PFSK-1 (cell line): ENCODE results near the gene KLC4.

ENCODE experiments used
- FOXP2 ChIP-seq: optimal IDR thresholded peaks from 2 replicates; pipeline ENCODE3; 2011; ENCODE audit warnings: borderline replicate concordance, control low read depth, inconsistent platforms; ENCODE audit not compliant: insufficient read depth; ENCODE audit errors: extremely low read length, extremely low read depth
- POLR2AphosphoS5 ChIP-seq: IDR thresholded peaks from 2 replicates; pipeline ENCODE4 v1.6.1; 2012; ENCODE audit warnings: low read depth, mild to moderate bottlenecking, control low read depth, low read length, moderate library complexity
- SIN3A ChIP-seq: IDR thresholded peaks from 2 replicates; pipeline ENCODE4 v1.6.1; 2012; ENCODE audit warnings: mild to moderate bottlenecking, low read length, moderate library complexity, borderline replicate concordance; ENCODE audit not compliant: insufficient read depth
- TAF1 ChIP-seq: IDR thresholded peaks from 2 replicates; pipeline ENCODE4 v1.6.1; 2012; ENCODE audit warnings: low read length, control low read depth, borderline replicate concordance; ENCODE audit not compliant: insufficient read depth
- TF ChIP-seq, protein P1 (sequence below), 2 experiments: IDR thresholded peaks; 2 replicates each; pipeline versions ENCODE4 v1.6.1 to v1.8.0; 2011 to 2012; ENCODE audit warnings: low read depth in 2 of 2, low read length in 2 of 2, control low read depth in 1 of 2, inconsistent platforms in 1 of 2, mild to moderate bottlenecking in 1 of 2, moderate library complexity in 1 of 2; ENCODE audit not compliant: insufficient read depth in 1 of 2

Gene KLC4

GRCh38 chr6:43077981-43078511, 18.6 kb downstream of the KLC4 start:
- TF ChIP-seq POLR2AphosphoS5: no peak
- TF ChIP-seq FOXP2: no peak
- TF ChIP-seq SIN3A: no peak
- TF ChIP-seq, protein P1, sequence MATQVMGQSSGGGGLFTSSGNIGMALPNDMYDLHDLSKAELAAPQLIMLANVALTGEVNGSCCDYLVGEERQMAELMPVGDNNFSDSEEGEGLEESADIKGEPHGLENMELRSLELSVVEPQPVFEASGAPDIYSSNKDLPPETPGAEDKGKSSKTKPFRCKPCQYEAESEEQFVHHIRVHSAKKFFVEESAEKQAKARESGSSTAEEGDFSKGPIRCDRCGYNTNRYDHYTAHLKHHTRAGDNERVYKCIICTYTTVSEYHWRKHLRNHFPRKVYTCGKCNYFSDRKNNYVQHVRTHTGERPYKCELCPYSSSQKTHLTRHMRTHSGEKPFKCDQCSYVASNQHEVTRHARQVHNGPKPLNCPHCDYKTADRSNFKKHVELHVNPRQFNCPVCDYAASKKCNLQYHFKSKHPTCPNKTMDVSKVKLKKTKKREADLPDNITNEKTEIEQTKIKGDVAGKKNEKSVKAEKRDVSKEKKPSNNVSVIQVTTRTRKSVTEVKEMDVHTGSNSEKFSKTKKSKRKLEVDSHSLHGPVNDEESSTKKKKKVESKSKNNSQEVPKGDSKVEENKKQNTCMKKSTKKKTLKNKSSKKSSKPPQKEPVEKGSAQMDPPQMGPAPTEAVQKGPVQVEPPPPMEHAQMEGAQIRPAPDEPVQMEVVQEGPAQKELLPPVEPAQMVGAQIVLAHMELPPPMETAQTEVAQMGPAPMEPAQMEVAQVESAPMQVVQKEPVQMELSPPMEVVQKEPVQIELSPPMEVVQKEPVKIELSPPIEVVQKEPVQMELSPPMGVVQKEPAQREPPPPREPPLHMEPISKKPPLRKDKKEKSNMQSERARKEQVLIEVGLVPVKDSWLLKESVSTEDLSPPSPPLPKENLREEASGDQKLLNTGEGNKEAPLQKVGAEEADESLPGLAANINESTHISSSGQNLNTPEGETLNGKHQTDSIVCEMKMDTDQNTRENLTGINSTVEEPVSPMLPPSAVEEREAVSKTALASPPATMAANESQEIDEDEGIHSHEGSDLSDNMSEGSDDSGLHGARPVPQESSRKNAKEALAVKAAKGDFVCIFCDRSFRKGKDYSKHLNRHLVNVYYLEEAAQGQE (IDR thresholded peaks at IDR 0.05; ENCODE audit: insufficient read depth in 1 of 2, low read depth in 2 of 2, low read length in 2 of 2): no peak
- TF ChIP-seq TAF1: no peak

DNA sequence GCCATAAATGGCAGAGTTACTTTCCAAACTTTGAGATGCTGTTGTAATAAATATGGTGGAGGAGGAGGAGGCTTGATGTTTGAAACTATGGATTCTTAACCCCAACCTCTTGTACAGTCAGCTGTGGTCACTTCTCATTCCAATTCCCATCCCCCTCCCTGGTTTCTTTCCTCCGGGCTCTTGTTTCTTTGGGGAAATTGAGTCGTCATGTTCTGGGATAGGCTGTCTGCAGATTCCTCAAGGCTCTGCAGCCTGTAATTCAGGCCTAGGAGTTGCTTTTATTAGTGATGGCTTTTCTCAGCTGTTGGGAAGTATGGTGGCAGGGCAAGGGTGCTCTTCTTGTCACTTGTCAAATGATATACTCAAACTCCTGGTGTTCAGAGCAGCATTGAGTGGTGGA, 19.3 kb downstream of the KLC4 start:
- TF ChIP-seq SIN3A (no peak), TAF1 (no peak), POLR2AphosphoS5 (no peak), FOXP2 (no peak)

DNA sequence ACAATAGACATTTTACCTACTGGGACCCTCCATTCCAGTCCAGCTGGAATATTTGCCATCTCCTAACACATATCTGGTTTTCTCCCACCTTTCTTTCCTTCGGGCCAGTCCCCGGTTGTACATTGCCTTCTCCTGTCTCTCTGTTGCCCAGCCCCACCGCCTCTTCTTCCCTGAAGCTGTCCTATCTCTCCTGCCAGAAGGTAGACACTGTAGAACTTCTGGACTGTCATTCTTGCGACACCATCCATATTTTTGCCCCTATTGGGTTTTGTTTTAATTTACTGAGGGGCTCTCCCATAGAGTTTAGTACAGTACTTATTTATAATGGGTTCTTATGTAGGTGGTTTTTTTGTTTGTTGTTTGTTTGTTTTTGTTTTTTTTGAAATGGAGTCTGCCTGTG, 21.6 kb downstream of the KLC4 start:
- no peak for TF ChIP-seq POLR2AphosphoS5
- TF ChIP-seq TAF1: no peak
- TF ChIP-seq, protein P1 (IDR thresholded peaks at IDR 0.05; ENCODE audit: insufficient read depth in 1 of 2, low read depth in 2 of 2, low read length in 2 of 2): no peak
- TF ChIP-seq FOXP2: no peak
- TF ChIP-seq SIN3A: no peak

DNA sequence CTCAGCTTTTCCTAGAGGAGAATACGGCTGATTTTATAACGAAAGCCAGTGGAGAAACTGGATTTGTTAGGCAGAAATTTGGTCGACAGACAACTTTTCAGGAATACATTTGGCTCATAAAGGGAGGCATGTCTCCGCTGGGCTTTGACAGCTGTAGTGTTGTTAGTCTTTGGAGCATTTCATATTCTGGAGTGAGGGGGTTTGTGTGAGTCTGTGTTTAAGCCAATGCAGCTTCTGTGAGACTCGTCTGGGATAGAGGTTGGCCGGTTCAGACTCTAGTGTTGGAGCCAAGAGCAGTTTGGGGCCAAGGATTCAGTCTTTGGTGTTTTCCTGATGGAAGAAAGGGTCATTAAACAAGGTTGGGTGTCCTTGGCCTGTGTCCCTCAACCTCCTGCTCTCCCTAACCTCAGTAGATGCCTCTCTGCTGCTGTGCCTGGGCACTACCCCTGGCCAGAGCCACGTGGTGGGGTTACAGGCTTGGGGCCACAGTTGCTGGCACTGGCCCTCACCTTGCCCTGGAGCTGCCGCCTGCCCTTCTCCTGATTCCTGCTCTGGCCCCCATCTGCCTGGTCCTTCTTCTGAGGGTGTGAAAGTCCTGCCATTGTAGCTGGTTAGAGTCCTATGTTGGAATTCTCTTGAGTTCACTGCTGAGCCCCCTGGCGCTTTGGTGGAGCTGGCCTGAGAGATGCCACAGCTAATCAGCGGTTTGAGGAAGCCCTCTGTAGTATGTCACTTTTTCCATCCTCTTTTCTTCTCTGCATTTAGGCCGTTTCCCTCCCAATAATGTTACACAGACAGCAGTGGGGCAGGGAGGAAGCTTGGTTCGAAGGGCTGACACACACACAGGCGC, 23.6 kb downstream of the KLC4 start:
- TF ChIP-seq FOXP2: no peak
- TF ChIP-seq, protein P1 (IDR thresholded peaks at IDR 0.05; ENCODE audit: insufficient read depth in 1 of 2, low read depth in 2 of 2, low read length in 2 of 2): no peak
- no peak for TF ChIP-seq SIN3A

DNA sequence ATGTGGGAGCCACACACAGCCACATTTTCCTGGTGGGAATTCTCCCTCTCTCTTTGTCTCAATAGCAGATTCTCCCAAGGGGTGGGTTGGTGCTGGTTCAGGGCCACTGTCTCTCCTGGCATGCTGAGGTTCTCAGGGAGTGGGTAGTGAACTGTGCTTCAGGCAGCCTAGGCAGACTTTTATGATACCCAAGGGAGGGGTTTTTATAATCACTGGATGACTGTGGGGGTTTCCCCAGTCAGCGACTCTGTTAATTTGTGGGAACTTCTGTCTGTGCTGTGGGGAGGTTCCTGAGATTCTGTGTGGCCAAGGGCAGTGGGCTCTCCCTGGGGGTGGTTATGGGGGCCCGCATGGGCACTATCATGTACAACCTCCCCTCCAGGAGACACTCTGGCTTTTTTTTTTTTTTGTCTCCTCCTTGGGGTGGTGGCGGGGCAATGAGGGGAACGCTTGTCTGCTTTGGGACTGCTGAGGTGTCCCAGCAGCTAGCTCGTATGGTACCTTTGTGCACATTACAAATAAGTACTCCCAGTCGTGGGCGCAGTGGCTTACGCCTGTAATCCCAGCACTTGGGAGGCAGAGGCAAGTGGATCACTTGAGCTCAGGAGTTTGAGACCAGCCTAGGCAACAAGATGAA, 26.7 kb downstream of the KLC4 start:
- TF ChIP-seq SIN3A (no peak), TAF1 (no peak)
- TF ChIP-seq, protein P1 (IDR thresholded peaks at IDR 0.05; ENCODE audit: insufficient read depth in 1 of 2, low read depth in 2 of 2, low read length in 2 of 2): no peak
